Astrocyte (in vitro differentiated cells and primary cell): ENCODE data around the gene NUTF2.

Experiments
- EZH2 ChIP-seq: IDR thresholded peaks from 2 replicates; pipeline ENCODE4 v1.6.1; 2012; ENCODE audit warnings: mild to moderate bottlenecking, low read length, inconsistent platforms; ENCODE audit not compliant: insufficient read depth
- TF ChIP-seq, protein P1 (sequence below): IDR thresholded peaks from 2 replicates; pipeline ENCODE4 v1.5.1; 2011; ENCODE audit warnings: low read depth, mild to moderate bottlenecking, inconsistent platforms, low read length, moderate library complexity; ENCODE audit not compliant: insufficient read depth

DNA sequence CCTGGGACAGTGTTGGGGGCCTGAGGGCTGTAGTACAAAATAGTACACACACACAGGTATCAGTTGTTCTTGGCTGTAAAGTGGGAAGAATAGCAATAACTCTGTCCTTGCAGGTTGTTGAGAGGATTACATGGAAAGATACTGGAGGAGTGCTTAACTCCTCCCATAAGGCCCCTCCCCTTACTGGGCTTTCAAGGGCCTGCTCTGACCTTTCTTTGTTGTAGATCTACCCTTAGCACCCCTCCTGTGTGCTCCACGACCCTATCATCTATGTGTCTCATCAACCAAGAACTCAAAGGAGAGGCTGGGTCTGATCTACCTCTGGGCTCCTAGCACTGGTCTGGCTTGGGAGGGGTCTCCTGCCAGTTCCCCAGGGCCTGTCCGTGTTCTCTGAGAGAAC is 17.9 kb downstream of the NUTF2 start:
- TF ChIP-seq, protein P1, sequence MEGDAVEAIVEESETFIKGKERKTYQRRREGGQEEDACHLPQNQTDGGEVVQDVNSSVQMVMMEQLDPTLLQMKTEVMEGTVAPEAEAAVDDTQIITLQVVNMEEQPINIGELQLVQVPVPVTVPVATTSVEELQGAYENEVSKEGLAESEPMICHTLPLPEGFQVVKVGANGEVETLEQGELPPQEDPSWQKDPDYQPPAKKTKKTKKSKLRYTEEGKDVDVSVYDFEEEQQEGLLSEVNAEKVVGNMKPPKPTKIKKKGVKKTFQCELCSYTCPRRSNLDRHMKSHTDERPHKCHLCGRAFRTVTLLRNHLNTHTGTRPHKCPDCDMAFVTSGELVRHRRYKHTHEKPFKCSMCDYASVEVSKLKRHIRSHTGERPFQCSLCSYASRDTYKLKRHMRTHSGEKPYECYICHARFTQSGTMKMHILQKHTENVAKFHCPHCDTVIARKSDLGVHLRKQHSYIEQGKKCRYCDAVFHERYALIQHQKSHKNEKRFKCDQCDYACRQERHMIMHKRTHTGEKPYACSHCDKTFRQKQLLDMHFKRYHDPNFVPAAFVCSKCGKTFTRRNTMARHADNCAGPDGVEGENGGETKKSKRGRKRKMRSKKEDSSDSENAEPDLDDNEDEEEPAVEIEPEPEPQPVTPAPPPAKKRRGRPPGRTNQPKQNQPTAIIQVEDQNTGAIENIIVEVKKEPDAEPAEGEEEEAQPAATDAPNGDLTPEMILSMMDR, result no peak
- TF ChIP-seq EZH2, result no peak
